GM19328 (cell line): ENCODE data around the gene HOXA11.

ENCODE experiments used
- ATAC-seq: cut with Tn5 transposase; IDR thresholded peaks from one replicate; pipeline ENCODE4 v1.9.1; 2021; ENCODE audit warnings: mild to moderate bottlenecking, moderate library complexity; ENCODE audit not compliant: unreplicated experiment

HOXA11 gene

DNA sequence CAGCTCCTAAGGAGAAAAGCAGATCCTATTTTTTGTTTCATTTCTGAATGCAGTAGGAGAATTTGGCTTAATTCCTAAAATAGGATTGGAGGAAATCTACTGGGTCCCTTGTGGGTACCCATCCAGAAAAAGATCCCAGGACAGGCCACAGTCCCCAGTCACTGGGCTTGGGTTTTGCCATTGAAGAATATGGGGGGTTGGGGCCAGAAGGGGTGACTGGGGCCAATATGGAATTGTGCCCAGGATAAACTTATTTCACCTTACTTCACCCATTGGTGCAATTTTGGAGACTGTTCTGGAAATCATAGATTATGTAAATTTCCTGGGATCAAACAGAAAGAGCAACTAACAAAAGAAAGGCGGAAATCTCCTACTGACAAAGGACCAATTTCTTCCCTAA lies 46.6 kb downstream of the HOXA11 start:
- ATAC-seq: no peak

DNA sequence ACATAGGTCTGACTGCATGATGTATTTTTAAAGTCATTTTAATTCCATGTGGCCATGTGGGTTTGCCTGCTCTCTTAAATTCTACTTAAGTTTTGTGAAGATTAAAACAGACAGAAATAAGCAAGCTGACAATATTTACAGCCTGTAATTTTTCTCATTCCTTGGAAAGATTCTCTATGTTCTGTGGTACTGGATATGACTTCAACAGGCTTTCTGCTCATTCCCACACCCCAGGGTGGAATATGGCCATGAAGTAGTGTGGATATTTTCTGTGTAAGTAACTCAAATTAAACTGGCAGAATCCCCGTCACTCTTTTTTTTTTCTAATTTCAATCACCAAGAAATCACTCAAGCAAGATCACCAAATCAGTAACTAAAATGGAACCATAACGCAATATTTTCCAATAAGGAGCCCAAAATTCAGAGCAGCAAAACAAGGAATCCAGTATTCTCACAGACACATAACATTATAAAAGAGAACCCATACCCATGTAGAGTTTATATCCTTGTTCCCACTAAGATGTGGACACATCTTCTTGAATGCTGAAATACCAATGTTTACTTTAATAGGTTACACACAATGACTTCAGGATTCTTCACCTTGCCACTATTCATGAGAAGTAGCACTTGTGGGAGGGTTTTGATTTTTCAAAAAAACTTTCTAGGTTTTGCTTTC lies 47.3 kb downstream of the HOXA11 start:
- ATAC-seq: no peak

DNA sequence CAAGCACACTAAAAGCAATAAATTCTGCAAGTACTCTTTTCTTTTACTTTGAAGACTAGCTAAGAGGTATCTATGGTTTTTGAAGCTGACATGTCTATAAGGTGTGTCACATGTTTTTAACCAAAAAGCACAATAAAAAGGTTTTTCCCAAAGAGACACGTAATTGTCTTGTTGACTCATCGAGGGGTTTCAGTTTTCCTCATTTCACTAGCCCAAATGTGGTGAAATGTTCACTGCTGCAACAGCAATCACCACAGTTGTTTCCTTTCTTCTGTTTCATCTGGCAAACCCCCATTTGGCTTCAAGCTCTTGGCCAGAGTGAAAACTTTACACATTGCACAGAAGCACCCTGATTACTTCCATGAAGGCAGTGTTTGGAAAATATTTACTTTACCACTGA lies 50.6 kb downstream of the HOXA11 start:
- ATAC-seq: no peak

DNA sequence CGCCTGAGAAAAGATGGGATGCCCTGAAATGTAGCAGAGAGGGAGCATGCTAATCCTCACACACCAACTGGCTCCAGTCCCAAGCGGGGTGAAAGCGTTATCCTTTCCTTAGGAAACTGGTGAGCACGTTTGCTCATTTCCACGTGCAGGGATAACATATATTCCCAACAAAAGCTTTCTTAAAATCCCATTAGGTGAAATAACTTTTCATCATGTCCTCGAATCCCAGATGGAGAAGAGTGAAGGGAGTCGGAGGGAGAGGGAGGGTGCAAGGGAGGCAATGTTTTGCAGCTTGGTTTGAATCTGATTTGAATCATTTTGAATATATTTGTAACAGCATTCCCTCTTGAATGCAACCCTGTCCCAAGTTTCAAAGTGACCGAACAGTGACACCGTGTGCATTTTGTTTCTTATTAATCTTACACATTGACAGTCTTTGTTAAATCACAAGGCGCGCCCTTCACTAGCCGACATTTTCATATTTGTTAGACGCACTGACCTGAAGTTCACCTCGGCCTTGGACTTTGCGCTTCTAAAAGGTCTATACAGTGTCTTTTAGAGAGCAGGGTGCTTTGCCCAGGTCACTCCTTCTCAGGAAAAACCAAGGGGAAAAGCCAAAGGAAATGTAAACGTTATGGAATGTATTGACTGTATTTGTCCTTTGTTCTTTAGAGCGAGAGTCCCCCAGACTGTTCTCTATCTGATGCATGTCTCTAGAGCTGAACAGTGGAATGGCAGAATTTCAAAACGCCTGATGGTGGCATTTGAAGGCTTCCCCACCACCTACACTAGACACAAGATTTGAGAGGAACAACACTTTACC lies 51.4 kb downstream of the HOXA11 start:
- no peak for ATAC-seq

DNA sequence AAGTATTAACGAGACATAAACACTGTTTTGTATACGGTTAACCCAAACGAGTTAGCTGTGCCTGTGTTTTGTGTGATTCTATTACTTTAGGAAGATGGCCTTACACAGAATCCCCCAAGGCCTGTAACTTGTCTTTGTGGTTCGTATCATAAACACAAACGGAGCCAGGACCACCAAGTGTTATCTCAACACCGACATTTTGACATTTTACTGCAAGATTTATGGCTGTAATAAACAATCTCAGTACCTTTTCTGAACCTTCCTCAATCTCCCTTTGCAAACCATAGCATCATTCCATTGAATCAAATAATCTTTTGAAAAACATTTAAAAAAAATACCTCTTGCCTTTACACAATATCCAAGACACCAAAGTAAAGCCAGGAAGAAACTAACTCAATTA lies 52.1 kb downstream of the HOXA11 start:
- ATAC-seq: no peak

DNA sequence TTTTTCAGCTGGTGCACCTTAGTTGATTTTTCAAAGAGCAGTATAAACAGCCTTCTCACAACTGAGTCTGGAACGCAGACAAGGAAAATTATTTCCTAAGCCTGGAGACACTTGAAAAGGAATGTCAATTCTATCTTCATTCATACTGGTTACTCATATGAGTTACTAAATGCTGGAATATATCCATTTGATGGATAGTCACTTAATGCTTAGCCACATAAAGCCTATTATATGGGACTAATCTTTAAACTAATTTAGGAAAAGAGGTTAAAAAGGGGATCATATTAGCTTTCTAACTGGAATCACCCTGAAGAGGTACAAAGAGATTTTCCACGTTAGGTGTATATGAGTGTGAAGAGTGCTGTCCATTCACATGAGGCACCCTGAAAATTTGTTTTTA lies 52.8 kb downstream of the HOXA11 start:
- ATAC-seq: no peak

DNA sequence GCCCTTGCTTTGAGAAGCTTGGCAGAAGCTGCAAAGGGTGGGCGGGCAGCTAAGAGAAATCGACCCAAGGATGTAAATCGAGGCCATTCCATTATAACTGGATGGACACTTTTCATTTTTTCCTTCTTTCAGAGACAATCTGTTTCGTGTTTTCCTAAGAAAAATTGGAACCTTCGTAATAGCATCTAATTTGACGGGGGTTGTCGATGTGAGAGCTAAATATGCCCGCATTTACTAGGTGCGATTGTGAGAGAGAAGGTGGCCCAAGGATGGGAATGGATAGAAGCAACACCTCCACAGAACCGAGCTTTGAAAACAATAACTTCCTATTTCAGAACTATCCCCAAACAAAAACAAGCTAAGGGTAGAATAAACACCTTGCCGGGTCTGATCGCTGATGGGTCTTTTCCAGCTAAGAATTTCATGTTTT lies 53.6 kb downstream of the HOXA11 start:
- no peak for ATAC-seq
